Heart left ventricle (tissue), 16 donors: ENCODE measurements around the gene FERMT3. TPM values are rescaled to one million over a fixed set of nuclear protein-coding genes. Genes with fewer than 3 reads are reported as not detected.

ENCODE experiments used
- ATAC-seq, 4 donors: fragments of 200-7000 bp; cut with Tn5 transposase; one replicate each; pipeline ENCODE4 v1.9.1; 2020 to 2022; ENCODE audit warnings: moderate library complexity in 4 of 4, mild to moderate bottlenecking in 3 of 4, moderate number of reproducible peaks in 1 of 4
- DNase-seq, 5 donors: peaks; one replicate each; pipeline ENCODE4 v3.0.0-alpha.2; 2020
- H3K27ac ChIP-seq, 12 donors: fragments of 200-600 bp; sonication (generic) in 4 of 12; one replicate each; pipeline versions ENCODE4 v1.5.0 to v1.8.0; 2016 to 2022; ENCODE audit warnings: mild to moderate bottlenecking in 2 of 12
- H3K27me3 ChIP-seq, 9 donors: fragments of 200-600 bp; sonication (generic) in 2 of 9; one replicate each; pipeline versions ENCODE4 v1.5.1 to v1.8.0; 2016 to 2022; ENCODE audit warnings: mild to moderate bottlenecking in 3 of 9
- H3K36me3 ChIP-seq, 9 donors: fragments of 200-600 bp; sonication (generic) in 2 of 9; one replicate each; pipeline versions ENCODE4 v1.5.0 to v1.8.0; 2018 to 2022; ENCODE audit warnings: mild to moderate bottlenecking in 2 of 9
- H3K4me1 ChIP-seq, 12 donors: fragments of 200-600 bp; sonication (generic) in 4 of 12; one replicate each; pipeline versions ENCODE4 v1.5.0 to v1.8.0; 2016 to 2022; ENCODE audit warnings: mild to moderate bottlenecking in 3 of 12
- H3K4me3 ChIP-seq, 12 donors: fragments of 200-600 bp; sonication (generic) in 4 of 12; one replicate each; pipeline versions ENCODE4 v1.5.0 to v1.8.0; 2017 to 2022; ENCODE audit warnings: mild to moderate bottlenecking in 9 of 12, moderate library complexity in 4 of 12
- H3K9me3 ChIP-seq, 12 donors: fragments of 200-600 bp; sonication (generic) in 4 of 12; one replicate each; pipeline versions ENCODE4 v1.5.0 to v1.8.0; 2016 to 2022; ENCODE audit warnings: mild to moderate bottlenecking in 1 of 12
- POLR2A ChIP-seq, 2 donors: fragments of 450-650 bp; IDR thresholded peaks; one replicate each; pipeline ENCODE4 v1.6.1; 2017; ENCODE audit warnings: antibody characterized with exemption in 2 of 2, mild to moderate bottlenecking in 2 of 2, moderate library complexity in 2 of 2
- WGBS, 4 donors: extraction: QIAGEN DNeasy Blood & Tissue Kit in 2 of 4; methylation state at CpG; one replicate each; pipeline versions ENCODE4 v1.1.5 to v1.1.7; 2013 to 2018; 5-methylcytosine and 5-hydroxymethylcytosine counted together
- intact Hi-C, 10 donors: fragments of 100-400 bp; cut with DNase I; formaldehyde crosslinking; loops; one replicate each; pipeline versions ENCODE4 v1.11.1 to v1.14.2; 2022
- polyA plus RNA-seq, 2 donors: library from polyadenylated mRNA; stranded (reverse); fragments of 200-250 nt; gene quantifications; one replicate each; pipeline ENCODE4 v1.2.3, GENCODE V29; 2013
- total RNA-seq, 9 donors: library from RNA; depleted of rRNA in 2 of 9; stranded (reverse); fragments of >200 nt in 2 of 9; fragmentation: NEBNext Ultra II Directional in 3 of 9; extraction: Animal tissue kit (Norgen Biotek cat#: 25700) in 3 of 9; gene quantifications; one replicate each; pipeline versions ENCODE4 v1.1.0 to v1.2.4, GENCODE V29; 2016 to 2023
- TF ChIP-seq, protein P1 (sequence below), 12 donors: fragments of 200-600 bp; sonication (generic) in 4 of 12; IDR thresholded peaks; one replicate each; pipeline versions ENCODE4 v1.5.0 to v1.8.0; 2018 to 2022; ENCODE audit warnings: antibody characterized with exemption in 12 of 12, mild to moderate bottlenecking in 5 of 12
- donor health status: ischemic (EF 13 %, LVEDD 7.1; RV severe dilation, severe dysfunction).
- donor health status: healthy with polysubstance abuse.
- donor health status: DM: no; HTN: yes; CAD: no.
- donor health status: DM: no; HTN: no; CAD: no.
- donor health status: ischemic (EF 25% LVEDD 6.9; RV normal size, moderate dysfunction).
- donor health status: ischemic (EF 25% LVEDD 5.7; RV mildly dilated, moderate dysfunction).
- donor health status: healthy.
- donor health status: DM: yes; HTN: yes; CAD: no.
- donor health status: ischemic (EF 35%, LVEDD 5.7; RV mildly dilated, moderate dysfunction).
- donor health status: nonischemic (EF 11% LVEDD 7.7; RV severe dilation, severe dysfunction).
- donor health status: DM: yes; HTN: yes; CAD: no.
- donor health status: PGD.
- donor health status: ischemic (EF 29% LVEDD 5.4; RV normal size, mild dysfunction).
- donor health status: nonischemic (EF 23%, LVEDD 6.1; RV moderate dilation, normal function).

FERMT3 gene
- total and polyA plus RNA-seq, 11 donors, result 2.8 to 71.5 (median 5.7) TPM

GRCh38 chr11:64207256-64208085, 950 bp downstream of the FERMT3 start:
- Histone ChIP-seq H3K27me3 (no peaks in the 10 kb centered on the region), H3K4me3 (peak overlapping the region in 11 of 12 donors; percentile 14 to 75 (median 52)), H3K27ac (peak overlapping the region; percentile 33 to 98 (median 86)), H3K36me3 (peaks cover 0 to 68% (median 25%) of the 10 kb centered on the region in 9 donors), H3K4me1 (peaks cover 0 to 47% (median 27%) of the 10 kb centered on the region in 12 donors), H3K9me3 (no peaks in the 10 kb centered on the region)
- TF ChIP-seq, protein P1, sequence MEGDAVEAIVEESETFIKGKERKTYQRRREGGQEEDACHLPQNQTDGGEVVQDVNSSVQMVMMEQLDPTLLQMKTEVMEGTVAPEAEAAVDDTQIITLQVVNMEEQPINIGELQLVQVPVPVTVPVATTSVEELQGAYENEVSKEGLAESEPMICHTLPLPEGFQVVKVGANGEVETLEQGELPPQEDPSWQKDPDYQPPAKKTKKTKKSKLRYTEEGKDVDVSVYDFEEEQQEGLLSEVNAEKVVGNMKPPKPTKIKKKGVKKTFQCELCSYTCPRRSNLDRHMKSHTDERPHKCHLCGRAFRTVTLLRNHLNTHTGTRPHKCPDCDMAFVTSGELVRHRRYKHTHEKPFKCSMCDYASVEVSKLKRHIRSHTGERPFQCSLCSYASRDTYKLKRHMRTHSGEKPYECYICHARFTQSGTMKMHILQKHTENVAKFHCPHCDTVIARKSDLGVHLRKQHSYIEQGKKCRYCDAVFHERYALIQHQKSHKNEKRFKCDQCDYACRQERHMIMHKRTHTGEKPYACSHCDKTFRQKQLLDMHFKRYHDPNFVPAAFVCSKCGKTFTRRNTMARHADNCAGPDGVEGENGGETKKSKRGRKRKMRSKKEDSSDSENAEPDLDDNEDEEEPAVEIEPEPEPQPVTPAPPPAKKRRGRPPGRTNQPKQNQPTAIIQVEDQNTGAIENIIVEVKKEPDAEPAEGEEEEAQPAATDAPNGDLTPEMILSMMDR (IDR thresholded peaks at IDR 0.05), result peak in 1 of 12 donors; percentile 4
- peak in 1 of 2 donors; percentile 51 for TF ChIP-seq POLR2A (IDR thresholded peaks at IDR 0.05)
- DNase-seq (peak; percentile 72 to 86 (median 80)), ATAC-seq (peak; percentile 21 to 76 (median 71))
- 42 to 64% (median 52%) methylated on average over 25 to 30 of the region's 30 CpGs for WGBS, 4 donors
- intact Hi-C loops, result no loop called here

DNA sequence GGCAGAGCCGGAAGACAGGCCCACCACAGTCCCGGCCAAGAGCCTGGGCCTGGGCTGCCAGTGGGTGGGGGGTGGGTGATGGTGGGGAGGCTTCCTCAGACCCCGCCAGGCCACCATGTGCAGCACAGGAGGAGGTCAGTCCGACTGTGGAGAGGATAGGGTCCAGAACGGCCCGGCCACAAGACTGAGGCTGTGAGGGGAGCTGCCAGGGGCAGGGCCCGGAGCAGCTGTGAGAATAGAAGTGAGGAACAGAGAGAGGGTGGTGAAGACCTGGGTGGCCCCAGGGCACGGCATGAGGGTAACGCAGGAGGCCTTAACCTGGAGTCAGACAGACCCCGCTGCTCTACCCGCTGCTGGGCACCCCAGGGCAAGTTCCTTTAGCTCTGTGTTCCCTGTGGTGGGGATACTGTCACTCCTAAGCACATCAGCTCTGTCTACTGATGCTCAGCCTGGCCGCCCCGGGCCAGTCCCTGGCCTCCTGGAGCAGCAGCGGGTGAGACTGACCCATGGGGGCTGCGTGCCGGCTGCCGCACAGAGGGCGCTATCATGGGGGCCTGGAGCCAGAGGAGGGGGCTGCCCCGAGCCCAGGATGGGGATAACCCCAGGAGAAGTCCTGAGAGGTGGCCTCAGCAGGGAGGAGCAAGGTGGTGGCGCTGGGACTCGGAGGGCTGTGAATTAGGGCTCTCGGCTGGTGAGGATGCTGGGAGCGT, 1.7 kb downstream of the FERMT3 start:
- ATAC-seq, result peak in 1 of 4 donors; percentile 3
- H3K4me1 ChIP-seq, result peaks cover 0 to 47% (median 27%) of the 10 kb centered on the region in 12 donors
- 70 to 79% (median 78%) methylated on average over 14 to 23 of the region's 23 CpGs for WGBS, 4 donors
- intact Hi-C loops, result no loop called here
- H3K36me3 ChIP-seq, result peaks cover 0 to 65% (median 17%) of the 10 kb centered on the region in 9 donors
- H3K27ac ChIP-seq, result peak overlapping the region; percentile 33 to 98 (median 86)
- TF ChIP-seq POLR2A (IDR thresholded peaks at IDR 0.05), result no peak
- TF ChIP-seq, protein P1 (IDR thresholded peaks at IDR 0.05), result no peak
- H3K27me3 ChIP-seq, result no peaks in the 10 kb centered on the region
- peak overlapping the region in 11 of 12 donors; percentile 14 to 75 (median 52) for H3K4me3 ChIP-seq
- no peaks in the 10 kb centered on the region for H3K9me3 ChIP-seq
- DNase-seq, result peak in 2 of 5 donors; percentile 23 to 71

- TF ChIP-seq POLR2A (IDR thresholded peaks at IDR 0.05), result no peak
- no peaks in the 10 kb centered on the region for H3K27me3 ChIP-seq
- peak overlapping the region in 7 of 12 donors; percentile 9 to 98 (median 88) for H3K27ac ChIP-seq
- peak in 2 of 5 donors; percentile 24 to 59 for DNase-seq
- peaks cover 0 to 63% (median 10%) of the 10 kb centered on the region in 9 donors for H3K36me3 ChIP-seq
- H3K4me3 ChIP-seq, result peak overlapping the region in 1 of 12 donors; percentile 75
- 84 to 87% (median 85%) methylated on average over 15 to 18 of the region's 18 CpGs for WGBS, 4 donors
- peaks cover 0 to 44% (median 26%) of the 10 kb centered on the region in 12 donors for H3K4me1 ChIP-seq
- ATAC-seq, result no peak
- intact Hi-C loops, result no loop called here
- no peaks in the 10 kb centered on the region for H3K9me3 ChIP-seq
Observed at GRCh38 chr11:64208796-64209562, 2.5 kb downstream of the FERMT3 start.

GRCh38 chr11:64209563-64209843, 3.0 kb downstream of the FERMT3 start:
- intact Hi-C loops, result no loop called here
- H3K9me3 ChIP-seq, result no peaks in the 10 kb centered on the region
- TF ChIP-seq POLR2A (IDR thresholded peaks at IDR 0.05), result no peak
- TF ChIP-seq, protein P1 (IDR thresholded peaks at IDR 0.05), result no peak
- ATAC-seq, result no peak
- DNase-seq, result peak in 1 of 5 donors; percentile 31
- peaks cover 0 to 39% (median 22%) of the 10 kb centered on the region in 12 donors for H3K4me1 ChIP-seq
- 85 to 93% (median 87%) methylated on average over 8 of the region's 8 CpGs for WGBS, 4 donors
- no peaks in the 10 kb centered on the region for H3K27me3 ChIP-seq
- H3K36me3 ChIP-seq, result peaks cover 0 to 63% (median 6%) of the 10 kb centered on the region in 9 donors
- no peak overlapping the region for H3K27ac ChIP-seq
- no peak overlapping the region for H3K4me3 ChIP-seq
